ENCODE measurements around the gene TOB1. TPM values are rescaled to one million over a fixed set of nuclear protein-coding genes. Genes with fewer than 3 reads are reported as not detected.

Gene TOB1
- total RNA-seq, 2 experiments from 2014 or later, result 419 to 449 TPM

GRCh38 chr17:50832267-50832863, 33.8 kb downstream of the TOB1 start:
- Histone ChIP-seq H3K4me1 (ENCODE audit: insufficient read depth, low read length) (peaks cover 6% of the 10 kb centered on the region), H3K27ac (ENCODE audit: low read depth in 1 of 2, low read length in 2 of 2) (no peak overlapping the region), H3K4me3 (ENCODE audit: low read length) (no peak overlapping the region), H3K36me3 (ENCODE audit: insufficient read depth, low read length) (no peaks in the 10 kb centered on the region), H3K9me3 (ENCODE audit: control insufficient read depth in 1 of 2, insufficient read depth in 1 of 2, low read length in 2 of 2) (no peaks in the 10 kb centered on the region), H3K27me3 (ENCODE audit: control insufficient read depth in 1 of 2, insufficient read depth in 2 of 2, low read length in 2 of 2) (peaks cover 0 to 9% of the 10 kb centered on the region in 2 experiments)
- peaks cover 14% of the 10 kb centered on the region for H3K27me3 Mint-ChIP-seq
- no peaks in the 10 kb centered on the region for H3K36me3 Mint-ChIP-seq (ENCODE audit: low read depth)
- H3K4me3 Mint-ChIP-seq, result no peak overlapping the region
- intact Hi-C loops (cut with DNase I, micrococcal nuclease), result no loop called here
- H3K27ac Mint-ChIP-seq, result no peak overlapping the region
- DNase-seq (no peak), ATAC-seq (ENCODE audit: poor library complexity) (no peak)
- TF ChIP-seq, protein P1, sequence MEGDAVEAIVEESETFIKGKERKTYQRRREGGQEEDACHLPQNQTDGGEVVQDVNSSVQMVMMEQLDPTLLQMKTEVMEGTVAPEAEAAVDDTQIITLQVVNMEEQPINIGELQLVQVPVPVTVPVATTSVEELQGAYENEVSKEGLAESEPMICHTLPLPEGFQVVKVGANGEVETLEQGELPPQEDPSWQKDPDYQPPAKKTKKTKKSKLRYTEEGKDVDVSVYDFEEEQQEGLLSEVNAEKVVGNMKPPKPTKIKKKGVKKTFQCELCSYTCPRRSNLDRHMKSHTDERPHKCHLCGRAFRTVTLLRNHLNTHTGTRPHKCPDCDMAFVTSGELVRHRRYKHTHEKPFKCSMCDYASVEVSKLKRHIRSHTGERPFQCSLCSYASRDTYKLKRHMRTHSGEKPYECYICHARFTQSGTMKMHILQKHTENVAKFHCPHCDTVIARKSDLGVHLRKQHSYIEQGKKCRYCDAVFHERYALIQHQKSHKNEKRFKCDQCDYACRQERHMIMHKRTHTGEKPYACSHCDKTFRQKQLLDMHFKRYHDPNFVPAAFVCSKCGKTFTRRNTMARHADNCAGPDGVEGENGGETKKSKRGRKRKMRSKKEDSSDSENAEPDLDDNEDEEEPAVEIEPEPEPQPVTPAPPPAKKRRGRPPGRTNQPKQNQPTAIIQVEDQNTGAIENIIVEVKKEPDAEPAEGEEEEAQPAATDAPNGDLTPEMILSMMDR (IDR thresholded peaks at IDR 0.05), result no peak
- H3K9me3 Mint-ChIP-seq, result no peaks in the 10 kb centered on the region
- ChIA-PET CTCF (no interaction called here), POLR2A (no interaction called here)
- no peaks in the 10 kb centered on the region for H3K4me1 Mint-ChIP-seq (ENCODE audit: low read depth)

GRCh38 chr17:50831471-50831928, 34.7 kb downstream of the TOB1 start:
- Mint-ChIP-seq H3K9me3 (no peaks in the 10 kb centered on the region), H3K4me1 (ENCODE audit: low read depth) (no peaks in the 10 kb centered on the region), H3K4me3 (no peak overlapping the region), H3K36me3 (ENCODE audit: low read depth) (no peaks in the 10 kb centered on the region), H3K27me3 (peaks cover 14% of the 10 kb centered on the region), H3K27ac (no peak overlapping the region)
- H3K4me3 ChIP-seq (ENCODE audit: low read length), result no peak overlapping the region
- intact Hi-C loops (cut with DNase I, micrococcal nuclease), result no loop called here
- no peak for ATAC-seq (ENCODE audit: poor library complexity)
- peaks cover 0 to 9% of the 10 kb centered on the region in 2 experiments for H3K27me3 ChIP-seq (ENCODE audit: control insufficient read depth in 1 of 2, insufficient read depth in 2 of 2, low read length in 2 of 2)
- no peak for DNase-seq
- ChIA-PET CTCF (no interaction called here), POLR2A (no interaction called here)
- H3K4me1 ChIP-seq (ENCODE audit: insufficient read depth, low read length), result peaks cover 6% of the 10 kb centered on the region
- H3K36me3 ChIP-seq (ENCODE audit: insufficient read depth, low read length), result no peaks in the 10 kb centered on the region
- no peaks in the 10 kb centered on the region for H3K9me3 ChIP-seq (ENCODE audit: control insufficient read depth in 1 of 2, insufficient read depth in 1 of 2, low read length in 2 of 2)
- H3K27ac ChIP-seq (ENCODE audit: low read depth in 1 of 2, low read length in 2 of 2), result no peak overlapping the region
- TF ChIP-seq, protein P1 (IDR thresholded peaks at IDR 0.05), result no peak

DNA sequence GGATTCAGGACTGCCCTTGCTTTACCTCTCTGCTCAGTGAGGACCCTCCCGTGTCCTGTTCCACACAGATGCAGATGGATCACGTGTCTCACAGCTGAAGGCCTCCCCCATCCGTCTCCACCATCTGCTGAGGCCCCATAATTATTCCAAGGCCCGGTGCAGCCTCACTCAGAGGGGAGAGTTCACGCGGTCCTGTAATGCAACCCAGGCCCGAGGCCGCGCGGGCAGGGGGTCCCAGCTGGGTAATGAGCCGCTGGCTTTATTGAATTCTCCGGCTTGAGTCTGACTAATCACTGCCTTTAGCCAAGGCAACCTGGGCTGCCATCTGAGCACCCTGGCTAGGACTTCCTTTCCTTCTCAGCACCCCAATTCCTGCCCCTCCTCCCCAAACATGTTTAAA, 35.2 kb downstream of the TOB1 start:
- H3K27ac Mint-ChIP-seq, result no peak overlapping the region
- DNase-seq (no peak), ATAC-seq (ENCODE audit: poor library complexity) (no peak)
- peaks cover 0 to 9% of the 10 kb centered on the region in 2 experiments for H3K27me3 ChIP-seq (ENCODE audit: control insufficient read depth in 1 of 2, insufficient read depth in 2 of 2, low read length in 2 of 2)
- TF ChIP-seq, protein P1 (IDR thresholded peaks at IDR 0.05), result no peak
- peaks cover 6% of the 10 kb centered on the region for H3K4me1 ChIP-seq (ENCODE audit: insufficient read depth, low read length)
- H3K27me3 Mint-ChIP-seq, result peaks cover 14% of the 10 kb centered on the region
- ChIA-PET POLR2A (no interaction called here), CTCF (no interaction called here)
- H3K36me3 ChIP-seq (ENCODE audit: insufficient read depth, low read length), result no peaks in the 10 kb centered on the region
- H3K27ac ChIP-seq (ENCODE audit: low read depth in 1 of 2, low read length in 2 of 2), result no peak overlapping the region
- H3K9me3 Mint-ChIP-seq, result no peaks in the 10 kb centered on the region
- intact Hi-C loops (cut with DNase I, micrococcal nuclease), result no loop called here
- no peak overlapping the region for H3K4me3 Mint-ChIP-seq
- no peak overlapping the region for H3K4me3 ChIP-seq (ENCODE audit: low read length)
- H3K9me3 ChIP-seq (ENCODE audit: control insufficient read depth in 1 of 2, insufficient read depth in 1 of 2, low read length in 2 of 2), result no peaks in the 10 kb centered on the region
- H3K4me1 Mint-ChIP-seq (ENCODE audit: low read depth), result no peaks in the 10 kb centered on the region
- H3K36me3 Mint-ChIP-seq (ENCODE audit: low read depth), result no peaks in the 10 kb centered on the region
